IPS DF 4.7 (cell line): ENCODE results near the gene FCAMR.

ENCODE experiments used
- DNase-seq: peaks from one replicate; pipeline ENCODE4 v3.0.0-alpha.2; 2013; ENCODE audit warnings: low spot score; ENCODE audit errors: extremely low read depth

FCAMR gene

GRCh38 chr1:206909883-206910318, 60.4 kb downstream of the FCAMR start:
- no peak for DNase-seq

- DNase-seq, result no peak
Observed at GRCh38 chr1:206909161-206909882, 60.9 kb downstream of the FCAMR start.

DNA sequence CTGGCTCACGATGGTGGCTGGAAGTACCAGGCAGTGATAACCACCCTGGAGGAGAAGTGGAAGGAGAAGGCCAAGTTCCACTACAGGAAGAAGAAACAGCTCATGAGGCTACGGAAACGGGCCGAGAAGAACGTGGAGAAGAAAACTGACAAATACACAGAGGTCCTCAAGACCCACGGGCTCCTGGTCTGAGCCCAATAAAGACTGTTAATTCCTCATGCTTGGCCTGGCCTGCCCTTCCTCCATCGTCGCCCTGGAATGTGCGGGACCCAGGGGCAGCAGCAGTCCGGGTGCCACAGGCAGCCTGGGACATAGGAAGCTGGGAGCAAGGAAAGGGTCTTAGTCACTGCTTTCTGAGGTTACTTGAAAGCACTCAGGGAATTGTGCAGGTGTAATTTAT, 62.2 kb downstream of the FCAMR start:
- DNase-seq, result no peak
